CD4-positive, alpha-beta T cell treated with Interleukin-15 for 1 hour (primary cell): ENCODE results near the gene PRSS56.

ENCODE experiments used
- DNase-seq: peaks from one replicate; pipeline ENCODE4 v3.0.0-alpha.2; 2020

Gene PRSS56

DNA sequence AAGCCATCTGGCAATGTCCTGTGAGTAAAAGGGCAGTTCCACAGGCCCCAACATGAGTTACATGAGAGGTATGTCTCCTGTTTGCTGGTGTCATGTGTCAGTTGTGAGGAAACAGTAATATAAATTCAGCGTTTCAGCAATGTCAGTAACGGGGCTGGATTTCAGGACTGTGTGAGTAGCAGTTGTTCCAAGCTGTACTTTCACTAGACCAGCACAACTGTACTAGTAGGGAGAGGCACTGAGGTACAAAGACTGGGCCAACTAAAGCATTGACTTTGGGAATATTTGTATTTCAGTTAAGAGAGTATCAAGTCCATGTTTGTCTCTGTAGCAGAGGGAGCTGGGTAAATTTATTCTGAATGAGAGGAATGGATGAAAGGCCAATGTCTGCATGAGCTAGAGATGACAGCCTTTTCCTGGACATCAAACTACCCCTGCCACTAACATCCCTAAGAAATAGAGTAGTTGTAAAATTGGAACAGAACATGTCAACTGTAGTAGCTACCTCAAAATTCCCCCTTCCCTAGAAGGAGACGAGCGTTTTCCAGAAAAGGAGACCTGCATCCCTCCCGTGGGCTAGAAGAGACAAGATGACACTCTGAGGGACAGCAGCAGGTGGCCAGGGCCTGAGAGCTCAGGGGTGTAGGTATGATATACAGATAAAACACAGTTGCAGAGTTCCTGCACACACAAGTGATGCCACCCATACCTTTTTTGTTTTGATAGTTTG is 54.7 kb downstream of the PRSS56 start:
- no peak for DNase-seq
